ENCODE results near the gene ZNF821. TPM values are rescaled to one million over a fixed set of nuclear protein-coding genes. Genes with fewer than 3 reads are reported as not detected.

The ZNF821 gene, protein sequence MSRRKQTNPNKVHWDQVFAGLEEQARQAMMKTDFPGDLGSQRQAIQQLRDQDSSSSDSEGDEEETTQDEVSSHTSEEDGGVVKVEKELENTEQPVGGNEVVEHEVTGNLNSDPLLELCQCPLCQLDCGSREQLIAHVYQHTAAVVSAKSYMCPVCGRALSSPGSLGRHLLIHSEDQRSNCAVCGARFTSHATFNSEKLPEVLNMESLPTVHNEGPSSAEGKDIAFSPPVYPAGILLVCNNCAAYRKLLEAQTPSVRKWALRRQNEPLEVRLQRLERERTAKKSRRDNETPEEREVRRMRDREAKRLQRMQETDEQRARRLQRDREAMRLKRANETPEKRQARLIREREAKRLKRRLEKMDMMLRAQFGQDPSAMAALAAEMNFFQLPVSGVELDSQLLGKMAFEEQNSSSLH
- total RNA-seq, result 1 to 10 TPM; 3.4 to 6.3 (median 4.3) TPM

DNA sequence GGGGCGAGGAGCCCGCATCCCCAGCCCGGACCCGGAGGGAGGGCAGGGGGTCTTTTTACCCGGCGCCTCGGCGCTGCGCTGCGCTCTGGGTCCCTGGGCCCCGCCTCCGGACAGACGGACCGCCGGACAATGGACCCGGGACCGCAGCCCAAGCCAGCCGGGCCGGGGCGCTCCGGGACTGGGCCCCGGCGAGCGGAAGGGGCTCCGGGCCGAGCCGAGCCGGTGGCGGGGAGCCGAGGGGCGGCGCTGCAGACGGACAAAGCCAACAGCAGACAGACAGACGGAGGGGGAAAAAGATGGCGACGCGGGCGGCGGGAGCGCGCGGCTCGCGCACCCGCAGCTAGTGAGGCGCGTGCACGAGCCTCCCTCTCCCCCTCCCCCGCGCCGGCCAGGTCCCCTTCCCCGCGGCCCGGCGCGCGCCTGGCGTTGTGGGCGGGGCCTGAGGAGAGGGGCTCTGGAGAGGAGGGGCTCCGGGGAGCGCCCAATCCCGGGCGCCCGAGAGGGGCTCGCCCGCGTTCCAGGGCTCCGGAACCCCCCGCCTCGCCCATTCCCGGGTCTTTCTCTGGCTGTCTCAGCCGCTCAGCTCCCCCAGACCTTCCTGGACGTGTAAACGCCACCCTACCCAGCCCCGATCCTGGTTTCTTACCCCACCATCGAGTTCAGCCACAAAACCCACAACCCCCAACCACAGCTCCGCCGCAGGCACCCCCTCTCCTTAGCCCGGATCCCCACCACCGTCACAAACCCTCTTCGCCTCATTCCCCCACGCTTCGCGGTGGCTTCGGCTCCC, at the start of gene ZNF821:
TSS of gene ZNF821 (minus strand) at position 334 of the 790 bp plus-strand sequence. CDS start 4,236 bp downstream, outside the sequence.
- TF ChIP-seq, protein P1, sequence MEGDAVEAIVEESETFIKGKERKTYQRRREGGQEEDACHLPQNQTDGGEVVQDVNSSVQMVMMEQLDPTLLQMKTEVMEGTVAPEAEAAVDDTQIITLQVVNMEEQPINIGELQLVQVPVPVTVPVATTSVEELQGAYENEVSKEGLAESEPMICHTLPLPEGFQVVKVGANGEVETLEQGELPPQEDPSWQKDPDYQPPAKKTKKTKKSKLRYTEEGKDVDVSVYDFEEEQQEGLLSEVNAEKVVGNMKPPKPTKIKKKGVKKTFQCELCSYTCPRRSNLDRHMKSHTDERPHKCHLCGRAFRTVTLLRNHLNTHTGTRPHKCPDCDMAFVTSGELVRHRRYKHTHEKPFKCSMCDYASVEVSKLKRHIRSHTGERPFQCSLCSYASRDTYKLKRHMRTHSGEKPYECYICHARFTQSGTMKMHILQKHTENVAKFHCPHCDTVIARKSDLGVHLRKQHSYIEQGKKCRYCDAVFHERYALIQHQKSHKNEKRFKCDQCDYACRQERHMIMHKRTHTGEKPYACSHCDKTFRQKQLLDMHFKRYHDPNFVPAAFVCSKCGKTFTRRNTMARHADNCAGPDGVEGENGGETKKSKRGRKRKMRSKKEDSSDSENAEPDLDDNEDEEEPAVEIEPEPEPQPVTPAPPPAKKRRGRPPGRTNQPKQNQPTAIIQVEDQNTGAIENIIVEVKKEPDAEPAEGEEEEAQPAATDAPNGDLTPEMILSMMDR (IDR thresholded peaks at IDR 0.05; ENCODE audit: low read depth), result no peak

GRCh38 chr16:71933017-71933416, 49.0 kb upstream of the ZNF821 start:
- TF ChIP-seq, protein P1 (IDR thresholded peaks at IDR 0.05; ENCODE audit: low read depth), result no peak

DNA sequence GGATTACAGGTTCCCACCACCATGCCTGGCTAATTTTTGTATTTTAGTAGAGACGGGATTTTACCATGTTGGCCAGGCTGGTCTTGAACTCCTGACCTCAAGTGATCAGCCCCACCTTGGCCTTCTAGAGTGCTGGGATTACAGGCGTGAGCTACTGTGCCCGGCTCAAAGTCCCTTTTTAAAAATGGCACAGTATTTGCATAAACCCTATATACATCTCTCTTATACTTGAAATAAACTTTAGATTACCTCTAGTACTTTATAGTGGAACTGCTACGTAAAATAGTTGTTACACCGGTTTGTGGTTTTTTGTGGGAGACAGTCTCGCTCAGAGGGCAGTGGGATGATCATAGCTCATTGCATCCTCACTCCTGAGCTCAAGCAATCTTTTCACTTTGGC, 47.6 kb upstream of the ZNF821 start:
- TF ChIP-seq, protein P1 (IDR thresholded peaks at IDR 0.05; ENCODE audit: low read depth), result no peak

- TF ChIP-seq, protein P1 (IDR thresholded peaks at IDR 0.05; ENCODE audit: low read depth), result no peak
Observed at GRCh38 chr16:71931001-71931400, 47.0 kb upstream of the ZNF821 start.

DNA sequence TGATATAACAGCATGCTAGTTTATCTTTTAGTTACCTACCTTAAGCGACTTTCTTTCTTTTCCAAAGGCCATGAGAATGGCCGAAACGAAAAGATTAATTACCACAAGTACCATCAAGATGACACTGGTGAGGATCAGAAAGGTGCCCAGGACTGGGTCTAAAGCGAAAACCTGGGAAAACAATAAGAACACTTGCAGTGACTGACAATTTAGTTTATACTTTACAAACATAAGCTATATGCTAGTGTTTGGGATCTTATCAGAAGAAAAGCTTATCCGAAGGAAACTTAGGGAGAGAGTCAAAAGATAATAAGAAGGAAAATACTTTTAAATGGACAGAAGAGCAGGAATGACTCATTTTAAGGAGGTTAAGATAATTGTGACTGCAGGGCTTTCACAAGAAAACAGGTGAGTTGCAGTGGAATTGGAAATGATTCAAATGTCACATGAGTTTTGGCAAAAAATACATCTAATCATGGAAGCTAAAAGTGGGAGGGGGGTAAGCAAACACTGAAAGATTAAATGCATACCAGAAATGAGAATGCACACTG, 46.1 kb upstream of the ZNF821 start:
- TF ChIP-seq, protein P1 (IDR thresholded peaks at IDR 0.05; ENCODE audit: low read depth), result no peak

- TF ChIP-seq, protein P1 (IDR thresholded peaks at IDR 0.05; ENCODE audit: low read depth), result no peak
Observed at GRCh38 chr16:71929048-71929447, 45.1 kb upstream of the ZNF821 start.

- TF ChIP-seq, protein P1 (IDR thresholded peaks at IDR 0.05; ENCODE audit: low read depth), result no peak
Observed at GRCh38 chr16:71927787-71928186, 43.8 kb upstream of the ZNF821 start.

All from subcutaneous adipose tissue (tissue), 4 donors.